ENCODE measurements around the gene TCN1.
"Not testable (repeated sequence)": the region's sequence is repeated elsewhere in the genome, so short reads cannot be mapped to it uniquely, and the experiment has no call there.

Gene TCN1

GRCh38 chr11:59854871-59855270, 11.4 kb downstream of the TCN1 start:
- no peak for DNase-seq

GRCh38 chr11:59851416-59851815, 14.9 kb downstream of the TCN1 start:
- not testable (repeated sequence) for DNase-seq

DNA sequence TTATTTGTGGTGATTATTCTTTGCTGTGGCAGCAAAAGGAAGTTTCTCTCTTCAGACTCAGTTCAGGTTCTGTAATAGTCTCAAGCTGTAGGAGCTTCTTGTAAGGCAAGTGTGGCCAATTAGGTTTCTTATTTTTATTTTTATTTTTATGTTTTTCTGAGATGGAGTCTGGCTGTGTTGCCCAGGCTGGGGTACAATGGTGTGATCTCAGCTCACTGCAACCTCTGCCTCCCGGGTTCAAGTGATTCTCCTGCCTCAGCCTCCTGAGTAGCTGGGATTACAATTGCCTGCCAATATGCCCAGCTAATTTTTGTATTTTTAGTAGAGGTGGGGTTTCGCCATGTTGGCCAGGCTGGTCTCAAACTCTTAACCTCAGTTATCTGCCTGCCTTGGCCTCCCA, 16.7 kb downstream of the TCN1 start:
- DNase-seq: not testable (repeated sequence)

GRCh38 chr11:59849129-59849528, 17.2 kb downstream of the TCN1 start:
- no peak for DNase-seq

- DNase-seq: not testable (repeated sequence)
These were observed 17.8 kb downstream of the TCN1 start for GRCh38 chr11:59848439-59848838.

GRCh38 chr11:59847626-59848025, 18.7 kb downstream of the TCN1 start:
- no peak for DNase-seq

DNA sequence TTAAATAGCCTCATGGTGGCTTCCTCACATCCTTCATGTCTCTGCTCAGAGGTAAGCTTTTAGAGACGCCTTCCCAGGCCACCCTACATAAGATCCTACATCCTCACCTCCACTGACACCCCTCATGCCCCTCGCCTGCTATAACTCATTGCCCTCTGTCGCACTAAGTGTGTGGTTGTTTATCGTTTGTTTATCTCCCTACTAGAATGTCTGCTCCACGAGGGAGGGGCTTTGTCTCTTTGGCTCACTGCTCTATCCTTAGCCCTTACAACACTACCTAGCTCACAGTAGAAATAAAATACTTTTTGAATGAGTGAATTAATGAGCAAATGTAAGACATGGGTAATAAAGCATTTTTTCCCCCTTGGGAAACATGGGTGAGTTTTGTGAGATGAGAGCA, 19.7 kb downstream of the TCN1 start:
- DNase-seq: no peak

- no peak for DNase-seq
These were observed 20.9 kb downstream of the TCN1 start, which contains the start of gene CBLIF for GRCh38 chr11:59845399-59845798. CBLIF (minus strand) TSS chr11:59845499; CDS start chr11:59845453, 46 bp downstream.

DNA sequence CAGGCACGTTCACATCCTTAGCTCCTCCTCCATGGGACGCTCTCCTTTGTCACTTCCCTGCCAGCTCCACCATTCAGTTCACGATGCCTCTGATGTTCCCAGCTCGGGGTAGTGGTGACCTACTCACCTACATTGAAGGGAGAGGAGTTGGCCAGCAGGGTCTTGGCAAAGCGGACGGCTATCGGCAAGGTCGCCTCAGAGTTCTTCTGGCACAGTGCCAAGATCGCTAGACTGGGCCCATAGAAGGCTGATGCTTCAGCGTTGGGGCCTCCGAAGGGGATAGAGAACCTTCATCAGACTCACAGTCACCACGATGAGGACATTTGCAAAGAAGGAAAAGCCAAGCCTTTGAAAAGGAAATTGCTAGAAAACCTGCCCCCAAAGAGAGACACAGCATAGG, 24.0 kb downstream of the TCN1 start:
- DNase-seq: no peak

DNA sequence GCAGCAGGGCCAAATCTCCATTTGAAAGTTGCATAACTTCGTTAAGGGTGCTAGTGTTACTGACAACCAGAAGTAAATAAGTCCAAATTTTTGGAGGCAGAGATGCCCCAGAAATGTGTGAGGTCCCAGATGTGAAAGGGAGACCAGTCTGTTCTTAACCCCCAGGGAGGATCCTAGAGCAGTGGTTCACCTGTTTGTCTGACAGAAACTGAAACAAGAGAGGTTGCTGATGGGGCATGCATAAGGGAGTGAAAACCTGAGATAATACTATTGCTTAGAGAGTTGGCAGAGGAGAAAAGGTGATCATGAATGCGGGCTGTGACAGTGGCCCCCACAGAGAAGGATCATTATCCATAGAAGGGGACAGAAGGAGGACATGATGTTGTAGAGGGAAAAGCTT, 24.8 kb downstream of the TCN1 start:
- DNase-seq: no peak

DNA sequence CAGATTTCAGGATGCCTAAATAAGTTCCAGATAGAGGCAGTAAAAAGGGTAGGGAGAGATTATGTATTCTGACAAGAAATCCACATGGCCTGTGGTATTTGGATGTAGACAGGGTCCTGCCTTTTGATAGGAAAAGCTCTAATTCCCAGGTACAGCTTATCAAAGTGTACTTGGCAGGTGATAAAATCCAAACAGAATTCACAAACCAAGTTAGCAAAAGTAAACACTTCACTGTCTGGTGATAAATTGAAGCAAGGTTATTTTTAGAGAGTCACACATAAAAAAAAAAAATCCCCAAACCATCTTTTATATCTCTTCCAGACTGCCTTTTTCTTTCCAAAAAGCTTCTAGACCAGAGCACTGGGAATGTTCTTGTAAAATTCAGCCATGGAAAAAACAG, 26.7 kb downstream of the TCN1 start:
- DNase-seq: no peak

DNA sequence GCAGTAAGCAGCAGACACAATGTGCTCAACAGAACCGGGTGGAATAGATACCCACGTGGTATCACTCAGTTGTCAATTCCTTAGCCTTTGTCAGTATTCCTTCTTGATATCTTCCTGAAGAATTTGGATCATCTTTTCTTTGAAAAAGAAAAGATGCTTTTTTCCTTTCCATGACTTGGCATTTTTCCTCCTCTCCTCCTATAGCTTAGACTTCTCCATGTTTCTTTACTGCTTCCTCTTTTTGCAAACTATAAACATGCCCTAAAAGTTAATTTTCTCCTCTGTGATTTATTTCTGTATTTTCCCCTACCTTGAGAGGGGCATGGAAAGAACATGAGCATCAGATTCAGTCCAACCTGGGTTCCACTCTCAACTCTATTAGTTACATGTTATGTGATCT, 32.7 kb downstream of the TCN1 start:
- DNase-seq: no peak

GRCh38 chr11:59829358-59829757, 36.9 kb downstream of the TCN1 start:
- DNase-seq: no peak

- DNase-seq: peak; percentile 64
These were observed 43.2 kb downstream of the TCN1 start for GRCh38 chr11:59822989-59823566.

GRCh38 chr11:59818572-59818971, 47.7 kb downstream of the TCN1 start:
- no peak for DNase-seq

DNA sequence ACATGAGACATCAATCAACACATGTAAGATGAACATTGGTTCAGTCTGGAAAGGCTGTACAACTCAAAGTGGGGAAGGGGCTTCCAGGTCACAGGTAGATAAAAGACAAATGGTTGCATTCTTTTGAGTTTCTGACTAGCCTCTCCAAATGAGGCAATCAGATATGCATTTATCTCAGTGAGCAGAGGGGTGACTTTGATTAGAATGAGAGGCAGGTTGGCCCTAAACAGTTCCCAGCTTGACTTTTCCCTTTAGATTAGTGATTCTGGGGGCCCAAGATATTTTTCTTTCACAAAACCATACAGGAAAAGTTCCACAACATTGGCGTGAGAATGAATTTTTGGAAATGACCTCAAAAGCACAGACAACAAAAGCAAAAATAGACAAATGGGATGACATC, 49.9 kb downstream of the TCN1 start:
- DNase-seq: not testable (repeated sequence)

DNA sequence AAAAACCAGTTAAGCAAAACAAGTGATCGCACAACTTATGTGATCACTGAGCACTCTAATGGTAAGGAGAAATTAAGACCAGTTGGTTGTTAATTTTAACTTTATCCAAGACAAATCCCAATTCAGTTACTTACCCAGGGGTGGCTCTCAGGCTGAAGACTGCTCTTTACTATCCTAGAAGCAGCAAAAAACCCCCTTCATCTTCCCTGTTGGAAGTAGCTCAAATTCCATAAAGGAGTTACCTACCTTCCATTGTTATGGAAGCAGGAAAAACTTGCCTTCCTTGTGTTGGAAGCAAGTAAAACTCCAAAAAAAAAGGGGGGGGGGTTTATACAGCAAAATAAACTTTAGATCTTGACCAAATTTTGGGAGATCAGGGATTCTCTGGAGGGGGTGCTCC, 50.5 kb downstream of the TCN1 start:
- no peak for DNase-seq

DNA sequence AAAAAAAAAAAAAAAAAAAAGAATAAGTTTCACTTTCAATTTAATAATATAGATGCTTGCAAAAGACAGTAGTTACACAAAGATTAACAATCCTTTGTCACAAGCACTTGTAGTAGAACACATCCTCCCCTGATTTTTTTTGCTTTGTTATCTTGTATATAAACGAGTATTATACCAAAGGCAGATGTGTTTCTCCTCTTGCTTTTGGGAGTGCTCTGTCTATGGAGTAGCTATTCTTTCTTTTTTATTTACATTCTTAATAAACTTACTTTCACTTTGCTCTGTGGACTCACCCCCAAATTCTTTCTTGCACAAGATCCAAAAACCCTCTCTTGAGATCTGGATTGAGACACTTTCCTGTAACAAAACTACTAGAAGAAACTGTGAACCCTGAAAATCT, 52.3 kb downstream of the TCN1 start:
- no peak for DNase-seq

- DNase-seq: no peak
These were observed 52.9 kb downstream of the TCN1 start for GRCh38 chr11:59813364-59813763.

DNA sequence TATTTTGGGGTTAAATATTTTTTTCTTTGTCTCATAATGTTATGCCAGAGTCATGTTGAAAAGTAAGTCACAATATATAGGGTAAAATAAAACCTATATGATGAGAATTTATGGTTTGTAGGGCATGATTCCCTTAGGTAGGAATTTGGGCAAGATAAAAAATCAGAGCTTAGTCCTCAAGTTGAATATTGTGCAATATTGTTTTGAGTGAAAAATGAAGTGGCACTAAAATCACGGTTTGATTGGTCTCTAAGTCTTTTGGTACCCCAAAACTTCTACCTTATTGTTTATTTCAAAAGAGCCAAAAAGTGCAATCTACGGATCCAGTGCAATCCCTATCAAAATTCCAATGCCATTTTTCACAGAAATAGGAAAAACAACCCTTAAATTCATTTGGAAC, 54.1 kb downstream of the TCN1 start:
- DNase-seq: no peak

DNA sequence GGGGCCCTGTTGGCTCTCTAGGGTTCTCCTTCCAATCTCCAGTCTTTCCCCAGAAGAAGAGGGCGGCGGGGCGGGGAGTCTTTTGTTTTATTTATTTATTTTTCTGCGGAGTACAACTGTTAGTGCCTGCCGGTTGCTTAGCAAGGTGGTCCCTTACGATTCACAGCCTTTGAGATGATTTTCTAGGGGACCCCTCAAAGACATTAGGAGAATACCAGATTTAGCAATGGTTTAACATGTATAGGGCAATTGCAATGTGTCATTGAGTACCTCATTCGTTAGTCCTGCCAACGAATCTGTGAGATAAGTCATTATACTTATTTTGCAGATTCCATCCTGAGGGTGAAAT, 55.4 kb downstream of the TCN1 start:
- no peak for DNase-seq

DNA sequence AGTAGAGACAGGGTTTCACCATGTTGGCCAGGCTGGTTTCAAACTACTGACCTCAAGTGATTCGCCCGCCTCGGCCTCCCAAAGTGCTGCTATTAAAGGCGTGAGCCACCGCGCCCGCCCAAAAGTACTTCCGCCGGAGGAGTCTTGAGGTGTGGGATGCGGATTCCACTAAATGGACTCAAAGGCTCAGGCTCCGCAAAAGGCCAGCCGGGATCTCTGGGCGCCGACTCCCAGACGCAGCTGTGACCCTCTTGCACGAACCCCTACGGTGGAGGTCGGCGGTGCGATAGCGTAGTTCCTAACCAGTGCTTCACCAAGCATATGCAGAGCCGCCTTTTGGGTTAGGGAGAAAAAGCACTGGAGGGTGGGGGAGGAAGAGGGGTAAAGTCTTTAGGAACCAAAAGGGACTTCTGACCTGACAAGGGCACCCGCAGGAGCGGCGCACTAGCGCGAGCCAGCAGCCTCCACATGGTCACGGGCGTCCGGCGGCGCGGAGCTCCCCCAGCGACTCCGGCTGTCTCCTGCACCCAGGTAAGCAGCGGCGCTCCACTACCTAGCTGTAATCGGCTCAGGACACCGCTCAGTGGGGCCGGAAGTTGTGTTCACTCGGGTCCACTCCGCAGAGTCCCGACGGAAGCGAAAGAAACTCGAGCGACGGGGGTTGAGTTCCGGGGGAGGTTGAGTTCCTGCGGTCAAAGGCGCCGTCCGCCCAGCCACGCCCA, 55.9 kb downstream of the TCN1 start, which contains the start of gene MRPL16:
TSS of gene MRPL16 (minus strand) at position 590 of the 722 bp plus-strand sequence. CDS start at position 470, 120 bp downstream.
- DNase-seq: peak; percentile 93

- DNase-seq: no peak
These were observed 59.2 kb downstream of the TCN1 start for GRCh38 chr11:59807047-59807610.

GRCh38 chr11:59804061-59804460, 62.2 kb downstream of the TCN1 start:
- DNase-seq: no peak

Measured in activated CD4-positive, alpha-beta T cell treated with anti-CD3 and anti-CD28 coated beads, Interleukin-10, Interleukin-2, amounts not matched to agents 100 ng/mL and 50 ng/mL, durations not matched to agents 16 hours and 8 hours (primary cell).